ENCODE data around the gene SDC3.

The SDC3 gene

DNA sequence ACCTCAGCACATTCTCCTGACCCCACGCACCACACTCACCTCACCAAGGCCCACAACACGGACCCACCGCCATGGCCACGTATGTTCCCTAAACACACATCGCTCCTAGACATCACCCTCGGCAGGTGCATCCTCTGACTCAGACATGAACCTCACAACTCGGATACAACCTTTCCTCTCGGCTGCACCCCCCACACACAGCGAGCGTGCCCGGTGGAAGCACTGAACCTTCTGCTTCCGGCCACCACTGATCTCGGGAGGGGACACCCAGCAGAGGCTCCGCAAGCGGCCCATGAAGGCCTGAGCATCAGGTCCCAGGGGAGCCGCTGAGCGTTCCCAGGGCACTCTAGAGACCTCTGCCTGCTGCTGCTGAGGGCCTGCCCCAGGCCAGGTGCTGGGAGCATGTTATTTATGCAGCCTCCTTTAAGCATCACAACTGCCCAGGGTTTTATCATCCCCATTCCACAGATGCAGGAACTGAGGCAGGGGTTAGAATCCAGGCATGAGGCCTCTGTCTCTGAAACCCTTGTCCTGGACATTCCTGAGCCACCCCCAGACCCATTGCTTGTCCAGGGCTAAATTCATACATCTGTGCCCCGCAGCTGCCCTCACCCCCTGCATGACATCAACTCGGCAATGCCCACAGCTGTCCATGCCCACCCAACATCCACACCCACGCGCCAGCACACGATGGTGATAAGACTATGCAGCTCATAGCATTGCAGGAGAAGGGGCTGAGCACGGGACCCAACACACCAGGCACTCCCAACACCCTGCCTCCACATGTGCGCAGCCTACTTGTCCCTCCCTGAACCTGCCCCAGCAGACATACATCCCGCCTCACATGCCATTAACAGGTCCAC is 27.0 kb downstream of the SDC3 start:
- H3K36me3 ChIP-seq (ENCODE audit: control insufficient read depth, insufficient read depth, low read length): no peaks in the 10 kb centered on the region
- no peak overlapping the region for H3K4me3 ChIP-seq (ENCODE audit: low read length)
- H3K4me1 ChIP-seq (ENCODE audit: control insufficient read depth, insufficient read depth, low read length): peaks cover 20% of the 10 kb centered on the region
- no peak overlapping the region for H3K9ac ChIP-seq (ENCODE audit: low read length)
- H3K9me3 ChIP-seq (ENCODE audit: control insufficient read depth, low read length): no peaks in the 10 kb centered on the region
- no peaks in the 10 kb centered on the region for H3K27me3 ChIP-seq (ENCODE audit: control insufficient read depth, insufficient read depth, low read length)

DNA sequence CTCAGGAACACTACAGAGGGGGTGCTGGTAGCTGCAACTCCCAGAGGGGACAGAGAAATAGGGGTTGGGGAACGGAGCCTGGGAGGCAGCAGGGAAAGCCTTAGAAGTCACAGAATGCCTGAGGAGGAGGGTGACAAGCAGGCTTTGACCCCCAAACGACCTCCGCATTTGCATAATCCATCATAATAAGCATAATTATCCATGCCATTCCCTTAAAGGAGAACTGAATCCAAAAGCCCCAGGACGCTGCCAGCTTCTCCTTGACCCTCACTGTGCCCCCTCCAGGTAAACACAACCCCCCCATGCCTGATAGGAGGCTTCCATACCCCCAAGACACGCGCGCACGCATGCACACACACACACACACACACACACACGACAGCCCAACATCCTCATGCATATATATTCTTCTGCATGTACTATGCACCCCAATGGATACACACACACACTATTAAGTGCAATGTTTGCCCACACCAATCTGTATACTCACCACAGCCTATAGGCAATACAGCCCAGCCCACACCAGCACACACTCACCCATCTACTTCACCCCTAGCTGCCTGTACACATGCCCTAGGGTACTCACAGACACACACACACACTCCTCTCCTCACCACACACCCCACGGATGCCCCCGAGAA is 27.8 kb downstream of the SDC3 start:
- Histone ChIP-seq H3K4me3 (ENCODE audit: low read length) (no peak overlapping the region), H3K9me3 (ENCODE audit: control insufficient read depth, low read length) (no peaks in the 10 kb centered on the region), H3K36me3 (ENCODE audit: control insufficient read depth, insufficient read depth, low read length) (no peaks in the 10 kb centered on the region), H3K27me3 (ENCODE audit: control insufficient read depth, insufficient read depth, low read length) (no peaks in the 10 kb centered on the region), H3K9ac (ENCODE audit: low read length) (no peak overlapping the region), H3K4me1 (ENCODE audit: control insufficient read depth, insufficient read depth, low read length) (peaks cover 20% of the 10 kb centered on the region)

DNA sequence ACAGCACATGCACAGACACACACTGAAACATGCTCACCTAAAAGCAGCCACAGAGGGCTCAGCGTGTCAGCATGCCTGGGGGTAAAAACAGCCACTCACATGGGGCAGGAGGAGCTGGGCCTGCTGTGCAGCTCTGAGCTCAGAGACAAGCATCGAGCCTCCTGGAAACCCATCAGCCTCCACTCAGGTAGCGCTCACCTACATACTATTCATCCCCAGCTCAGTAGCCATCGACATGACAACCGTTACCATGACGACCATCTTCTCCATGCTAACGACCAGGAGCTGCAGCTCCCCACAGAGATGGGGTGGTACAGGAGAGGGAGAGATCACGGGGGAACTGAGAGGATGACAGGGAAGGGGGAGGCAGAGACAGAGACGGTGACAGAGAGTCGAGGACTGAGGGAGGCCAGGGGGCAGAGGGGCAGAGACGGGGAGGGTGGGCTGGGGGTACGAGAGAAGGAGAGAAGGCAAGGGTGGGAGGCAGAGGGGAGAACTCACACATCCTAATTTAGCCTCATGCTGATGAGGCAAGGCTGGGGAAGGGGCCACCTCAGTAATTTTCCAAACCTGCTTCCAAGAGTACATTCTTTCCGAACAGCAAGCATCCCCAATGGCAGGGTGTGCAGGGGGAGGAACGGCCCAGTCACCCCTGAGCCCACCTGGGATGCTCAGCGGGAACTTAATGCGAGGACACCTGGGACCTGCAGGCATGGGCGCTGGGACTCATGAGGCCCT is 28.4 kb downstream of the SDC3 start:
- Histone ChIP-seq H3K9me3 (ENCODE audit: control insufficient read depth, low read length) (no peaks in the 10 kb centered on the region), H3K36me3 (ENCODE audit: control insufficient read depth, insufficient read depth, low read length) (no peaks in the 10 kb centered on the region), H3K9ac (ENCODE audit: low read length) (no peak overlapping the region), H3K4me3 (ENCODE audit: low read length) (no peak overlapping the region), H3K4me1 (ENCODE audit: control insufficient read depth, insufficient read depth, low read length) (peaks cover 20% of the 10 kb centered on the region), H3K27me3 (ENCODE audit: control insufficient read depth, insufficient read depth, low read length) (no peaks in the 10 kb centered on the region)

DNA sequence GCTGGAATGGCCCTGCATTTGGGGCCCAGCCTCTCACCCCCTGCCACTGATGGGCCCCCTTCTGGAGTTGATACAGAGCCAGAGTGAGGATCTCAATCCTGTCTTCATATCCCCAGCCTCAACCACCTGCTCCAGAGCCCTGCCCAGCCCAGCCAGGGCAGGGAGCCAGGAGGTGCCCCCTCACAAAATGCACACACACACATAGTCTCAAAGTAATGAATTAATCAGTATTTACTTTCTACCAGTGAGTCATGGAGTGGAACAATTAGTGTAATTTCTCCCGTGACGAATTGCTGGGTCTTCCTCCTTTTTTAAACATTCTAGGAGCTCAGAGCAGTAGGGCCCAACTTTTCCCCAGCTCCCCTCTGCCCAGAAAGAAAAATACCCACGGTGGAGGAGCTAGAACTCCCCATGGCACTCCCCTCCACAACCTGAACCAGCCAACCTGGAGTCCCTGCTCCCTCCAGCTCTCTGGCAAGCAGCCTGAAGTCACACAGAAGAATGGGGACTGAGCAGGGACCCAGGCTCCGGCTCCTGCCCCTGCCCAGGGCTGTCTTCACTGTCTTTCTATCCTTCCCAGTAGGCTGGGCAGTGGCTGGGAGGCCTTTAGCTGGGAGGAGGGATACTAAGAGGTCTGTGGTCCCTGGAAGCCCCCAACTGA is 29.3 kb downstream of the SDC3 start:
- no peak overlapping the region for H3K4me3 ChIP-seq (ENCODE audit: low read length)
- H3K9ac ChIP-seq (ENCODE audit: low read length): peak overlapping the region; percentile 54
- H3K9me3 ChIP-seq (ENCODE audit: control insufficient read depth, low read length): no peaks in the 10 kb centered on the region
- no peaks in the 10 kb centered on the region for H3K27me3 ChIP-seq (ENCODE audit: control insufficient read depth, insufficient read depth, low read length)
- peaks cover 20% of the 10 kb centered on the region for H3K4me1 ChIP-seq (ENCODE audit: control insufficient read depth, insufficient read depth, low read length)
- H3K36me3 ChIP-seq (ENCODE audit: control insufficient read depth, insufficient read depth, low read length): no peaks in the 10 kb centered on the region

DNA sequence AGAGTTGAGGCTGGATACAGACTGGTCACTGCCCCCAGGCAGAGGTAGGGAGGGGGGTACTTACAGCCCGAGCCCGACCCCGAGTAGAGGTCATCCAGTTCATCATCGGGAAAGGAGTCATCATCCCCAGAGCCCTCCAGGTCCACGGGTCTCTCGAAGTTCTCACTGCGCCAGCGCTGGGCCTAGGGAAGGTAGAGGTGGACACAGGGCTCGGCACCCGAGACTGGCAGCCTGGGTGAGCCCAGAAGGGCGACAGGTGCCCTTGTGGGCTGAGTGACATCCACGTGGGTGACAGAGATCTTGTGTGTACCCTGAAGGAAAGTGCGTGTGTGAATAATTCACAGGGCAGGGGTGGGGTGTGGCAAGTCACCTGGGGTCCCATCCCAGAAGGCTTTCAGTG is 30.0 kb downstream of the SDC3 start:
- Histone ChIP-seq H3K4me3 (ENCODE audit: low read length) (no peak overlapping the region), H3K27me3 (ENCODE audit: control insufficient read depth, insufficient read depth, low read length) (no peaks in the 10 kb centered on the region), H3K4me1 (ENCODE audit: control insufficient read depth, insufficient read depth, low read length) (peaks cover 20% of the 10 kb centered on the region), H3K9me3 (ENCODE audit: control insufficient read depth, low read length) (no peaks in the 10 kb centered on the region), H3K36me3 (ENCODE audit: control insufficient read depth, insufficient read depth, low read length) (no peaks in the 10 kb centered on the region), H3K9ac (ENCODE audit: low read length) (no peak overlapping the region)

DNA sequence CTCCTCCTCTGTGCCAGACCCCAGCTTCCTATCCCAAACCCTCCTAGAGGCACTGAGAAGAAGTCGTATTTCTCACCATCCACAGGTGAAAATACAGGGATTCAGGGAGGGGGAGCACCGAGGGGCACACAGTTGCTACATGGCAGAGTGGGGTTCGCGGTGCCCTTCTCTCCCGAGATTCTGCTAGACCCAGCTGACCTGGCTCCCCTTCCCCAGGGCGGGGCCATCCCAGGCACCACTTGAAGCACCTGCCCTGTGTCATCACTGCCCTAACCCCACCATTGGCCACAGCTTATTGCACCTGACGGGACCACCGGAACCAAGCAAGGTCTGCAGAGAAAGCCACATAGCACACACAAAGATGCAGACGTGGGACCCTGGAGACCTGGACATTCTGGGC is 30.5 kb downstream of the SDC3 start:
- H3K27me3 ChIP-seq (ENCODE audit: control insufficient read depth, insufficient read depth, low read length): no peaks in the 10 kb centered on the region
- peaks cover 20% of the 10 kb centered on the region for H3K4me1 ChIP-seq (ENCODE audit: control insufficient read depth, insufficient read depth, low read length)
- H3K36me3 ChIP-seq (ENCODE audit: control insufficient read depth, insufficient read depth, low read length): no peaks in the 10 kb centered on the region
- H3K9me3 ChIP-seq (ENCODE audit: control insufficient read depth, low read length): no peaks in the 10 kb centered on the region
- H3K4me3 ChIP-seq (ENCODE audit: low read length): no peak overlapping the region
- H3K9ac ChIP-seq (ENCODE audit: low read length): peak overlapping the region; percentile 15

DNA sequence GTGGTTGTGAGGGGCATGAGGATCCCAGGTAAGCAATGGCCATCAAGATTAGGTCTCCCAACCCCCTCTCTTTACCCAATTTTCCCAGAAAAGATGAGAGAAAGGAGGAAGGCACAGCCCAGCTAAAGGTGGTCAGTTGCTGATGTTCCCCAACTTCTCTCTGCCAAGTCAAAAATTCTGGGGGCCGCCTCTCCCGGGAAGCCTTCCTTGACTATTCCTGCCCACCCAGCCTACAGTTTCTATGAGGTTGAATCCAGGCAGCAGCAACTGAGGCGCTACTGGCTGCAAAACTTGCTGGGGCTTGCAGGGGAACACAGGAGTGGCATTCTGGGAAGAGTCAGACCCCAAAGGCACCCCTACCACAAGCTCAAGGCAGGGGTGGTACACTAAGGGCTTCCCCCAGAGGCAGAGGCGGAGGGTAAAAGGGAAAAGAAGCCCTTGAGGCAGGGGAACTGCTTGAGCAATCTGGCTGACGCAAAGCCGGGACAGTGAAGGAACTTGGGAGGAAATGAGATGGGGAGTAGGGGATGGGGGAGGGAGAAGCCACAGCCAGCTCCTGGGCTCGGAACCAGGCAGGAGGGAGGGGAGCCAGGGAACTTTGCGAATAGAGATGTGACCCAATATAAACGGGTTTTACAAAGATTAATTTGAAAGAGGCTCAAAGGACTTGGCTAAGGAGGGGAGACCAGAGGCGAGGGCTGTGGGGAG is 31.2 kb downstream of the SDC3 start:
- Histone ChIP-seq H3K4me1 (ENCODE audit: control insufficient read depth, insufficient read depth, low read length) (peaks cover 20% of the 10 kb centered on the region), H3K36me3 (ENCODE audit: control insufficient read depth, insufficient read depth, low read length) (no peaks in the 10 kb centered on the region), H3K9me3 (ENCODE audit: control insufficient read depth, low read length) (no peaks in the 10 kb centered on the region), H3K9ac (ENCODE audit: low read length) (no peak overlapping the region), H3K4me3 (ENCODE audit: low read length) (no peak overlapping the region), H3K27me3 (ENCODE audit: control insufficient read depth, insufficient read depth, low read length) (no peaks in the 10 kb centered on the region)

DNA sequence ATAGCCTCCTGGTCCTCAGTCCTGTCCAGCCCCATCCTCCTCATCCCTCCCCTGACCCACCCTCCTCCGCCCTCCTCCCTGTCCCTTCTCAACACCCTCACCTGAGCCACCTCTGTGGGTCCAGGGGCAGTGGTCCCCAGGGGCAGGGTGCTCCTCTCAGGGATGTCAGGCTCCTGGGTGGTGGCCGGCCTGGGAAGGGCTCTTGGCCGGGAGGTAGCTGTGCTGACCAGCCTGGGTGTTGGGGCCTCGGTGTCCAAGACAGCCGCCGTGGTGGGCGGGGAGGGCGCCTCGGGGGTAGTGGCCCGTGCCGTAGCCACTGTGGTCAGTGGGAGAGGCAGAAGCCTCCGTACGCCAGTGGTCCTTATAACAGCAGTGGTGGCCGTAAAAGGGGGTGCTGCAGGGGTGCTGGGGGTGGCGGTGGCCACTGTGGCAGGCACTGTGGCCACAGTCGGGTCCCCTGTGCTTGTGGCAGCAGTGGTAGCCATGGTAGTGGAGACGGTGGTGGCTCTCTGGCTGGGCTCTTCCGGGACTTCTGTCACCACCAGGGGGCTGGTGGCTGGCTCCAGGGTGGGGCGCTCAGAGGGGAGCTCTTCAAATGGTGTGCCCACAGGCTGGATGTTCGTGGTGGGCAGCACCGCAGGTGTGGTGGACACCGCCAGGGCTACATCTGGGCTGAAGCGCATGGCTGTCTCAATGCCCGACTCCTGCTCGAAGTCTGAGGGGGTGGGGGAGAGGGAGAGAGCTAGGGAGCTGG is 31.9 kb downstream of the SDC3 start:
- H3K4me1 ChIP-seq (ENCODE audit: control insufficient read depth, insufficient read depth, low read length): peaks cover 20% of the 10 kb centered on the region
- no peaks in the 10 kb centered on the region for H3K27me3 ChIP-seq (ENCODE audit: control insufficient read depth, insufficient read depth, low read length)
- H3K9ac ChIP-seq (ENCODE audit: low read length): no peak overlapping the region
- H3K9me3 ChIP-seq (ENCODE audit: control insufficient read depth, low read length): no peaks in the 10 kb centered on the region
- H3K4me3 ChIP-seq (ENCODE audit: low read length): no peak overlapping the region
- H3K36me3 ChIP-seq (ENCODE audit: control insufficient read depth, insufficient read depth, low read length): no peaks in the 10 kb centered on the region

DNA sequence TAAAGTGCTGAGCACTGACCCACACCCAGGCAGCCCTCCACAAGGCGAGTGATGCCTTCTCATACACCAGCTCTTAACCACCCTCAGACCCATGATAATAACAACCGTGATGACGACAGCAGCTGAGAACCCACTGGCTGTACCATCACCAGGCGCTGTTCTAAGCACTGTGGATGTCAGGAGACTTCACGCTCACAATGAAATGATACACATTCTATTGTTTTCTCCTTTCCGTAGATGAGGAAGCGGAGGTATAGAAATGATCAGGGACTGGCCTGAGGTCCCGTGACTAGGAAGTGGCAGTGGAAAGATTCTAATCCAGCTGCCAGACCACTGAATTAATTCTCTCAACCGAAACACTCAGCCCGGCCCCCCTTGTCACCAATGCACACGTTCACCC is 32.6 kb downstream of the SDC3 start:
- Histone ChIP-seq H3K4me1 (ENCODE audit: control insufficient read depth, insufficient read depth, low read length) (peaks cover 20% of the 10 kb centered on the region), H3K36me3 (ENCODE audit: control insufficient read depth, insufficient read depth, low read length) (no peaks in the 10 kb centered on the region), H3K4me3 (ENCODE audit: low read length) (no peak overlapping the region), H3K9ac (ENCODE audit: low read length) (no peak overlapping the region), H3K9me3 (ENCODE audit: control insufficient read depth, low read length) (no peaks in the 10 kb centered on the region), H3K27me3 (ENCODE audit: control insufficient read depth, insufficient read depth, low read length) (no peaks in the 10 kb centered on the region)

DNA sequence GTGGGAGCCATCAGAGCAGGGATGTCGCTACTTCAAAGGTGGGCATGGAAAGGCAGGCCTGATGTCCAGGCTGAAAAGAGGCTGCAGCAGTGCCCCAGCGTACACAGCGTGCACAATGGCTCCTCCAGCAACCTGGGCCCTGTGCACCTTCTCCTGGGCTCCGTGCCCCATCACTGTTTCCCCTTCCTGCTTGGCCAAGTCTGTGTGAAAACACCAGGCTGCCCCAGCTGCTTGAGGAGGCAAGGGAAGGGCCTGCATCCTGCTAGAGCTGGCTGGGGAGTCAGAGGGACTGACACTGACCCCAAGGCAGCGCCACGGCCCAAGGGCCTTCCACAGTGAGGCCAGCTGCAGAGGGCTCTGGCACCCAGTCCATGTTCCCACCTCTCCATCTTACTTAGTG is 33.4 kb downstream of the SDC3 start:
- Histone ChIP-seq H3K9ac (ENCODE audit: low read length) (no peak overlapping the region), H3K4me3 (ENCODE audit: low read length) (no peak overlapping the region), H3K4me1 (ENCODE audit: control insufficient read depth, insufficient read depth, low read length) (peaks cover 20% of the 10 kb centered on the region), H3K27me3 (ENCODE audit: control insufficient read depth, insufficient read depth, low read length) (no peaks in the 10 kb centered on the region), H3K36me3 (ENCODE audit: control insufficient read depth, insufficient read depth, low read length) (no peaks in the 10 kb centered on the region), H3K9me3 (ENCODE audit: control insufficient read depth, low read length) (no peaks in the 10 kb centered on the region)

DNA sequence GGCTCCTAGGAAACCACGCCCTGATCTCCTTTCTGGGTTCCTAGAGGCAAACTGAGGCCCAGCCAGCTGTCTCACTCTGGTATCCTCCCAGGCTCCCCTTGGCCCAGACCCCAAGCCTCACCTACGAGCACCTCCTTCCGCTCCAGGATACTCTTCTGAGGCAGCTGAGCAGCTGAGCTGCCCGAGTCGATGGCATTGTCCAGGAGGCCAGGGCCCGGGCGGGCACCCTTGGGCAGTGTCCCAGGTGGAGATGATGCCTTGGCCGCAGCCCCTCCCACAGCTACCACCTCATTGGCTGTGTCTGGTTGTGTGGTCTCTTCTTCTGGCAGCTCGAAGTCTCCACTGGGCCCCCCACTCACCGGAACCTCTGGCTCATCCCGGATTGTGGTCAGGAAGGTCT is 34.4 kb downstream of the SDC3 start:
- no peak overlapping the region for H3K9ac ChIP-seq (ENCODE audit: low read length)
- H3K36me3 ChIP-seq (ENCODE audit: control insufficient read depth, insufficient read depth, low read length): no peaks in the 10 kb centered on the region
- no peaks in the 10 kb centered on the region for H3K27me3 ChIP-seq (ENCODE audit: control insufficient read depth, insufficient read depth, low read length)
- H3K4me1 ChIP-seq (ENCODE audit: control insufficient read depth, insufficient read depth, low read length): peaks cover 14% of the 10 kb centered on the region
- no peaks in the 10 kb centered on the region for H3K9me3 ChIP-seq (ENCODE audit: control insufficient read depth, low read length)
- no peak overlapping the region for H3K4me3 ChIP-seq (ENCODE audit: low read length)
